ENCODE measurements around the gene KIFBP.
A peak's percentile ranks its signal among the peaks of the same experiment; 100 is the strongest.
"Not testable (repeated sequence)": the region's sequence is repeated elsewhere in the genome, so short reads cannot be mapped to it uniquely, and the experiment has no call there.

Gene KIFBP, protein sequence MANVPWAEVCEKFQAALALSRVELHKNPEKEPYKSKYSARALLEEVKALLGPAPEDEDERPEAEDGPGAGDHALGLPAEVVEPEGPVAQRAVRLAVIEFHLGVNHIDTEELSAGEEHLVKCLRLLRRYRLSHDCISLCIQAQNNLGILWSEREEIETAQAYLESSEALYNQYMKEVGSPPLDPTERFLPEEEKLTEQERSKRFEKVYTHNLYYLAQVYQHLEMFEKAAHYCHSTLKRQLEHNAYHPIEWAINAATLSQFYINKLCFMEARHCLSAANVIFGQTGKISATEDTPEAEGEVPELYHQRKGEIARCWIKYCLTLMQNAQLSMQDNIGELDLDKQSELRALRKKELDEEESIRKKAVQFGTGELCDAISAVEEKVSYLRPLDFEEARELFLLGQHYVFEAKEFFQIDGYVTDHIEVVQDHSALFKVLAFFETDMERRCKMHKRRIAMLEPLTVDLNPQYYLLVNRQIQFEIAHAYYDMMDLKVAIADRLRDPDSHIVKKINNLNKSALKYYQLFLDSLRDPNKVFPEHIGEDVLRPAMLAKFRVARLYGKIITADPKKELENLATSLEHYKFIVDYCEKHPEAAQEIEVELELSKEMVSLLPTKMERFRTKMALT

GRCh38 chr10:68988530-68989316 lies at the start of gene KIFBP:
KIFBP (plus strand) TSS chr10:68988803; CDS start chr10:68988833, 30 bp downstream.
- peak; percentile 84 for DNase-seq

DNA sequence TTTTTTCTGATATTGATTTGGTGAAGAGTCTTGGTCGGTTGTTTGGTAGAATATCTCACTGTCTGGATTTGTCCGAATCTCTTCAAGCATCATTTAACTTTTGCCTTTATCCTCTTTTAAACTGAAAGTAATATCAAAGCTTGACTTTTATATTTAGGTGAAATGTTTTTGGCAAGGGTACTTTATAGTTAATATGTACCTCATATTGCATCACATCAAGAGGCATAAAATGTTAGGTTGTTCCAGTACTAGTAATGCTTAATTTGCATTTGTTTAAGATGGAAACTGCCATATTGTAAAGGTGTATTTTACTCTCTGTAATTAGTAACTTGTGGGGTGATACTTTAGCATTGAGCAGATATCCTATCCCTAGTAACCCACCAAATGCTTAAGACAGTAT lies 49.7 kb upstream of the KIFBP start:
- no peak for DNase-seq

DNA sequence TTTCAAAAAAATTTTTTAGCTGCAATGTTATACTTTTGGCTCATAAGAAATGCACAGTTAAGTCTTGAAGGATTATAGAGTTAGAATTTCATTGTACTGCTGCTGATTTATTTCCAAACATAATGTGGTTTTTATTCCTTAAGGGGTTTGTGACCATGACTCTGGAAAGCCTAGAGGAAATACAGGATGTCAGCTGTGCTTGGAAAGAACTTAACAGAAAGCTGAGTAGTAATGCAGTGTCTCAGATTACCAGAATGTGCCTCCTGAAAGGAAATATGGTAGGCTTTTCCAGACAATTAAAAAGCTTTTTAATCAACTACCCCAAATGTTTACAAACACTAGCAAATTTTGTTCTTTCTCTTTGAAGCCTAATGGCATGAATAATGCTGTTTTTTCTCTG lies 47.7 kb upstream of the KIFBP start:
- DNase-seq, result not testable (repeated sequence)

GRCh38 chr10:68950598-68950997 lies 38.0 kb upstream of the KIFBP start:
- DNase-seq, result no peak

DNA sequence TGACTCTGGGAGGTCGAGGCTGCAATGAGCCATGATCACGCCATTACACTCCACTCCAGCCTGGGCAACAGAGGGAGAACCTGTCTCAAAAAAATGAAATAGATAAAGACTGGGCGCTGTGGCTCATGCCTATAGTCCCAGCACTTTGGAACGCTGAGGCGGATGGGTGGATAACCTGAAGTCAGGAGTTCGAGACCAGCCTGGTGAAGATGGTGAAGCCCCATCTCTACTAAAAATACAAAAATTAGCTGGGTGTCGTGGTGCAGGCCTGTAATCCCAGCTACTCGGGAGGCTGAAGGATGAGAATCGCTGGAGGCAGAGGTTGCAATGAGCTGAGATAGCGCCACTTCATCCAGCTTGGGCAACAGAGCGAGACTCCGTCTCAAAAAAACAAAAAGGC lies 33.7 kb upstream of the KIFBP start:
- DNase-seq, result no peak

DNA sequence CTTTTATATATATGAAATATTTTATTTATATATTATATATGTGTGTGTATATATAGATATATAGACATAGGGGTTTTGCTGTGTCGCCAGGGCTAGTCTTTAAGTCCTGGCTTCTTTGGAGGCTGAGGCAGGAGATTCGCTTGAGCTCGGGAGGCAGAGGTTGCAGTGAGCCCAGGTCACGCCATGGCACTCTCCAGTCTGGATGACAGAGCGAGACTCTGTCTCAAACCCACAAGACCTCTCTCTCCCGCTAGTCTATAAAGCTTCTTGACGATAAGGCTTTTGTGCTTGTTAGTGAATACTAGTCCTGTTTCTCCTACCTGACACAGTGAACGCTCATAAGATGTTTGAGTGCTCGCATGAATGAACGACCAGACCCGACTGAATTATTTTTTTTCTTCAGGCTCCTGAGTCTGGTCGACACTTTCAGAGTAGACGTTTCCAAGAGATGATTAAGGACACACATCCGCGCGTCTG lies 33.2 kb upstream of the KIFBP start:
- DNase-seq, result no peak

GRCh38 chr10:68955832-68956532 lies 32.6 kb upstream of the KIFBP start, which contains the start of gene DDX21:
DDX21 (plus strand) TSS chr10:68956170; CDS start chr10:68956226, 56 bp downstream.
- peak; percentile 70 for DNase-seq

DNA sequence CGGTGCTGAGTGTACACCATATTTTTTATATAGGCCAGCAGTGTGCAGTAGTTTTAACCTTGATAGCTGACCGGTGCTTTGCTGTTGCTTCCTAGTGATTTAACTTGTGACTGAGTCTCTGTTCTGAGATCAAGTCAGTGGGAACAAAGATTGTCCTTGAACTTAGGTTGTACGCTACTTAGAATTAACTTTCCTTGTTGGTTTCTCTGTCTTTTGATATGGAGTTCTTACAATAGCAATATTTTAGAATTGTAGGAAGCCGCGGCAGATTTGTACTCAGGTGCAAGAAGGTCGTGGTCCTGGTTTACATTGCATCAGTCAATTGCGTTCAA lies 31.4 kb upstream of the KIFBP start:
- no peak for DNase-seq

- no peak for DNase-seq
Observed at GRCh38 chr10:68957654-68958053, 30.9 kb upstream of the KIFBP start.

GRCh38 chr10:68959695-68960527 lies 28.7 kb upstream of the KIFBP start:
- no peak for DNase-seq

- no peak for DNase-seq
Observed at GRCh38 chr10:68963151-68963550, 25.5 kb upstream of the KIFBP start.

GRCh38 chr10:68973975-68974374 lies 14.6 kb upstream of the KIFBP start:
- no peak for DNase-seq

GRCh38 chr10:68975936-68976473 lies 12.6 kb upstream of the KIFBP start:
- not testable (repeated sequence) for DNase-seq

- not testable (repeated sequence) for DNase-seq
Observed at GRCh38 chr10:68979738-68980137, 8.9 kb upstream of the KIFBP start.

GRCh38 chr10:68981074-68981473 lies 7.5 kb upstream of the KIFBP start:
- DNase-seq, result no peak

GRCh38 chr10:68982389-68982788 lies 6.2 kb upstream of the KIFBP start:
- DNase-seq, result no peak

DNA sequence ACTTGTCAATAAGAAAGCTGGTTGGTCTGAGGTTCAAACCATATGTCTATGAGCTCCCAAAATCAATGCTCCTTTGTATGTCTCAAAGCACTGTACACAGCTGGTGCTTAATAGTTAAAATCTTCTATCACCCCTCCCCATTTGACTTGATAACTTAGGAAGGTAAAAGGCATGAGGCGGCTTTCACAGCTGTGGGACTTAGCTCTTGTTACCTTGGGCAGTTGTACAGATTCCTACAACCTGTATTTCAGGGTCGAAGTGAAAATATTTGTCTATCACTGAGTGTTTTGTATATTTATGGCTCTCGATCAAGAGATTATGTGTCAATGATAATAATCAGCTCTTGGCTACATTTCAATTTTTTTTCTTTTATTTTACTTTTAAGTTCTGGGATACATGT lies 992 bp upstream of the KIFBP start:
- DNase-seq, result no peak

GRCh38 chr10:68989317-68989990 lies 851 bp downstream of the KIFBP start:
- no peak for DNase-seq

GRCh38 chr10:68992636-68993440 lies 4.2 kb downstream of the KIFBP start:
- DNase-seq, result no peak

- DNase-seq, result no peak
Observed at GRCh38 chr10:68997211-68997610, 8.6 kb downstream of the KIFBP start.
